Stomach (tissue), 9 donors: ENCODE results near the gene SOCS2. TPM values are rescaled to one million over a fixed set of nuclear protein-coding genes. Genes with fewer than 3 reads are reported as not detected.

ENCODE experiments used
- DNase-seq, 2 donors: peaks; one replicate each; pipeline versions ENCODE4 v3.0.0 to v3.0.0-alpha.2; 2013 to 2019
- H3K27ac ChIP-seq, 5 donors: fragments of 200-600 bp in 4 of 5; sonication (generic) in 4 of 5; one replicate each; pipeline ENCODE4 v1.5.1; 2013 to 2019; ENCODE audit warnings: mild to moderate bottlenecking in 1 of 5, moderate library complexity in 1 of 5
- H3K27me3 ChIP-seq, 3 donors: fragments of 200-600 bp; sonication (generic); one replicate each; pipeline ENCODE4 v1.5.1; 2017 to 2019; ENCODE audit warnings: mixed run types in 1 of 3
- H3K36me3 ChIP-seq, 4 donors: fragments of 200-600 bp; sonication (generic); 1 replicate in 3 of 4; 2 replicates in 1 of 4; pipeline ENCODE4 v1.5.1; 2016 to 2019
- H3K4me1 ChIP-seq, 4 donors: fragments of 200-600 bp; sonication (generic); one replicate each; pipeline ENCODE4 v1.5.1; 2016 to 2019
- H3K4me3 ChIP-seq, 4 donors: fragments of 200-600 bp; sonication (generic) in 3 of 4; one replicate each; pipeline ENCODE4 v1.5.1; 2016 to 2019; ENCODE audit warnings: mild to moderate bottlenecking in 1 of 4
- H3K9me3 ChIP-seq, 4 donors: fragments of 200-600 bp; sonication (generic); one replicate each; pipeline ENCODE4 v1.5.1; 2016 to 2019
- CTCF ChIP-seq, 7 experiments: fragments of 450-650 bp in 4 of 7; fragments of 200-600 bp in 3 of 7; sonication (generic) in 3 of 7; IDR thresholded peaks; one replicate each; pipeline ENCODE4 v1.5.1; 2016 to 2019; ENCODE audit warnings: antibody characterized with exemption in 7 of 7, control low read depth in 2 of 7, mild to moderate bottlenecking in 1 of 7
- EP300 ChIP-seq: sonication (generic); formaldehyde crosslinking; IDR thresholded peaks from one replicate; pipeline ENCODE4 v1.6.1; 2017; ENCODE audit warnings: antibody characterized with exemption
- POLR2A ChIP-seq, 4 donors: fragments of 450-650 bp; IDR thresholded peaks; one replicate each; pipeline ENCODE4 v1.6.1; 2016; ENCODE audit warnings: antibody characterized with exemption in 4 of 4, control low read depth in 2 of 4, mild to moderate bottlenecking in 1 of 4, moderate library complexity in 1 of 4
- POLR2AphosphoS5 ChIP-seq, 3 donors: sonication (generic); formaldehyde crosslinking; IDR thresholded peaks; one replicate each; pipeline ENCODE4 v1.6.1; 2016; ENCODE audit warnings: antibody characterized with exemption in 3 of 3
- WGBS, 5 donors: extraction: QIAGEN DNeasy Blood & Tissue Kit in 3 of 5; methylation state at CpG; one replicate each; pipeline versions ENCODE4 v1.1.5 to v1.1.7; 2013 to 2018; 5-methylcytosine and 5-hydroxymethylcytosine counted together
- intact Hi-C: fragments of 100-400 bp; cut with DNase I; formaldehyde crosslinking; loops from one replicate; pipeline ENCODE4 v1.15.1; 2023; ENCODE audit warnings: low total_unique reads
- polyA plus RNA-seq, 3 donors: library from polyadenylated mRNA; stranded (reverse); fragments of 200-250 nt; gene quantifications; one replicate each; pipeline ENCODE4 v1.2.3, GENCODE V29; 2013
- total RNA-seq, 5 donors: library from RNA; depleted of rRNA; stranded (reverse); fragments of >200 nt; gene quantifications; one replicate each; pipeline versions ENCODE4 v1.1.0 to v1.2.3, GENCODE V29; 2014 to 2016
- donor health status: healthy with polysubstance abuse.
- donor health status: Bipolar disorder and iron deficiency.
- donor health status: healthy.

The SOCS2 gene
- total and polyA plus RNA-seq, 8 donors = 13.5 to 111 (median 50.1) TPM

GRCh38 chr12:93583627-93584392 is 11.3 kb downstream of the SOCS2 start:
- Histone ChIP-seq H3K4me1 (peaks cover 0 to 11% (median 0%) of the 10 kb centered on the region in 4 donors), H3K27me3 (no peaks in the 10 kb centered on the region), H3K4me3 (no peak overlapping the region), H3K9me3 (no peaks in the 10 kb centered on the region), H3K36me3 (peaks cover 0 to 30% (median 9%) of the 10 kb centered on the region in 4 donors), H3K27ac (no peak overlapping the region)
- no peak for TF ChIP-seq CTCF (IDR thresholded peaks at IDR 0.05)
- TF ChIP-seq POLR2AphosphoS5 (IDR thresholded peaks at IDR 0.05) = no peak
- no peak for TF ChIP-seq POLR2A (IDR thresholded peaks at IDR 0.05)
- TF ChIP-seq EP300 = no peak
- intact Hi-C loops = no loop called here
- DNase-seq = no peak
- WGBS, 5 donors = 84 to 93% (median 88%) methylated on average over 5 of the region's 5 CpGs

- Histone ChIP-seq H3K27ac (no peak overlapping the region), H3K4me1 (no peaks in the 10 kb centered on the region), H3K4me3 (no peak overlapping the region), H3K36me3 (peaks cover 0 to 16% (median 2%) of the 10 kb centered on the region in 4 donors), H3K27me3 (no peaks in the 10 kb centered on the region), H3K9me3 (no peaks in the 10 kb centered on the region)
- intact Hi-C loops = no loop called here
- 88 to 94% (median 92%) methylated on average over 2 of the region's 2 CpGs for WGBS, 5 donors
- TF ChIP-seq CTCF (IDR thresholded peaks at IDR 0.05) (no peak), EP300 (no peak), POLR2AphosphoS5 (IDR thresholded peaks at IDR 0.05) (no peak), POLR2A (IDR thresholded peaks at IDR 0.05) (no peak)
- DNase-seq = no peak
Observed at GRCh38 chr12:93585247-93585646, 12.8 kb downstream of the SOCS2 start.

- TF ChIP-seq CTCF (IDR thresholded peaks at IDR 0.05) (no peak), EP300 (no peak), POLR2AphosphoS5 (IDR thresholded peaks at IDR 0.05) (no peak), POLR2A (IDR thresholded peaks at IDR 0.05) (no peak)
- no peak for DNase-seq
- no peaks in the 10 kb centered on the region for H3K9me3 ChIP-seq
- peaks cover 0 to 11% (median 0%) of the 10 kb centered on the region in 4 donors for H3K36me3 ChIP-seq
- H3K4me3 ChIP-seq = no peak overlapping the region
- 77 to 89% (median 78%) methylated on average over 5 of the region's 5 CpGs for WGBS, 5 donors
- H3K4me1 ChIP-seq = peaks cover 4 to 8% (median 6%) of the 10 kb centered on the region in 4 donors
- intact Hi-C loops = no loop called here
- no peaks in the 10 kb centered on the region for H3K27me3 ChIP-seq
- H3K27ac ChIP-seq = no peak overlapping the region
Observed at GRCh38 chr12:93587611-93588010, 15.1 kb downstream of the SOCS2 start.

- DNase-seq = no peak
- intact Hi-C loops = no loop called here
- H3K4me3 ChIP-seq = no peak overlapping the region
- no peak for TF ChIP-seq EP300
- no peak for TF ChIP-seq POLR2A (IDR thresholded peaks at IDR 0.05)
- no peak for TF ChIP-seq POLR2AphosphoS5 (IDR thresholded peaks at IDR 0.05)
- no peak for TF ChIP-seq CTCF (IDR thresholded peaks at IDR 0.05)
- no peak overlapping the region for H3K27ac ChIP-seq
- no peaks in the 10 kb centered on the region for H3K27me3 ChIP-seq
- no peaks in the 10 kb centered on the region for H3K9me3 ChIP-seq
- peaks cover 0 to 11% (median 0%) of the 10 kb centered on the region in 4 donors for H3K36me3 ChIP-seq
- WGBS, 5 donors = 69 to 82% (median 79%) methylated on average over 2 of the region's 2 CpGs
- H3K4me1 ChIP-seq = peaks cover 7 to 11% (median 9%) of the 10 kb centered on the region in 4 donors
Observed at GRCh38 chr12:93589081-93589480, 16.6 kb downstream of the SOCS2 start.
